Natural killer cell (primary cell): Measurements from ENCODE around the gene PCED1A. TPM values are rescaled to one million over a fixed set of nuclear protein-coding genes. Genes with fewer than 3 reads are reported as not detected.

Source experiments
- ATAC-seq, 3 donors: fragments of 150-1000 bp in 2 of 3; fragments of 200-7000 bp in 1 of 3; cut with Tn5 transposase; 1 replicate in 1 of 3; 2 replicates in 2 of 3; pipeline ENCODE4 v1.10.0; 2021; ENCODE audit warnings: mild to moderate bottlenecking in 2 of 3, moderate library complexity in 2 of 3
- DNase-seq, 2 donors: peaks; one replicate each; pipeline versions ENCODE4 v3.0.0 to v3.0.0-alpha.2; 2013 to 2021; ENCODE audit warnings: mixed read lengths in 1 of 2
- H3K27ac ChIP-seq: one replicate; pipeline ENCODE4 v1.5.1; 2013; ENCODE audit warnings: mild to moderate bottlenecking, low read length
- H3K27me3 ChIP-seq: one replicate; pipeline ENCODE4 v1.6.1; 2013; ENCODE audit warnings: low read length; ENCODE audit not compliant: control insufficient read depth, insufficient read depth
- H3K36me3 ChIP-seq: one replicate; pipeline ENCODE4 v1.6.1; 2013; ENCODE audit warnings: low read length; ENCODE audit not compliant: control insufficient read depth, insufficient read depth
- H3K4me1 ChIP-seq: one replicate; pipeline ENCODE4 v1.6.1; 2013; ENCODE audit warnings: low read length; ENCODE audit not compliant: control insufficient read depth, insufficient read depth
- H3K4me3 ChIP-seq: one replicate; pipeline ENCODE4 v1.5.1; 2013; ENCODE audit warnings: low read length
- H3K9me3 ChIP-seq: one replicate; pipeline ENCODE4 v1.6.1; 2013; ENCODE audit warnings: low read length; ENCODE audit not compliant: control insufficient read depth, insufficient read depth
- H3K27ac Mint-ChIP-seq, 2 donors: one replicate each; pipeline ENCODE4 v1.8.0; 2022; ENCODE audit warnings: mild to moderate bottlenecking in 2 of 2, mixed read lengths in 2 of 2, moderate library complexity in 1 of 2
- H3K27me3 Mint-ChIP-seq, 2 donors: one replicate each; pipeline ENCODE4 v1.8.0; 2022; ENCODE audit warnings: low read depth in 2 of 2, mixed read lengths in 2 of 2
- H3K36me3 Mint-ChIP-seq: one replicate; pipeline ENCODE4 v1.8.0; 2022; ENCODE audit warnings: mixed read lengths
- H3K4me1 Mint-ChIP-seq, 2 donors: one replicate each; pipeline ENCODE4 v1.8.0; 2022; ENCODE audit warnings: mixed read lengths in 2 of 2
- H3K4me3 Mint-ChIP-seq: one replicate; pipeline ENCODE4 v1.8.0; 2022; ENCODE audit warnings: mild to moderate bottlenecking, moderate library complexity, mixed read lengths
- H3K9me3 Mint-ChIP-seq, 2 donors: one replicate each; pipeline ENCODE4 v1.8.0; 2022; ENCODE audit warnings: mixed read lengths in 2 of 2
- CTCF ChIP-seq: fragments of 200-600 bp; IDR thresholded peaks from one replicate; pipeline ENCODE4 v1.8.0; 2022; ENCODE audit warnings: antibody characterized with exemption
- WGBS: methylation state at CpG from one replicate; pipeline ENCODE4 v1.1.7; 2013; ENCODE audit warnings: missing lambda C conversion rate; ENCODE audit not compliant: insufficient coverage; 5-methylcytosine and 5-hydroxymethylcytosine counted together
- intact Hi-C: fragments of 100-400 bp; cut with micrococcal nuclease; formaldehyde crosslinking; loops from one replicate; pipeline ENCODE4 v1.14.2; 2022
- total RNA-seq, 4 donors: library from RNA; stranded (reverse); fragments of 120-200 nt in 1 of 4; gene quantifications; one replicate each; pipeline versions ENCODE4 v1.2.3 to v1.2.4, GENCODE V29; 2013 to 2022

Gene PCED1A
- total RNA-seq, 3 donors from 2014 or later (not counting 1 experiment from before 2014, with no cell fraction given), result 70.3 to 76.5 (median 71.1) TPM

GRCh38 chr20:2795451-2795850, 45.0 kb downstream of the PCED1A start:
- H3K27ac ChIP-seq, result no peak overlapping the region
- no peak for ATAC-seq
- intact Hi-C loops, result no loop called here

GRCh38 chr20:2794866-2795447, 45.5 kb downstream of the PCED1A start:
- no peaks in the 10 kb centered on the region for H3K36me3 ChIP-seq
- H3K9me3 ChIP-seq, result no peaks in the 10 kb centered on the region
- WGBS, result 88% methylated on average over 11 of the region's 11 CpGs
- Mint-ChIP-seq H3K27ac (no peak overlapping the region), H3K27me3 (peaks cover 21 to 25% of the 10 kb centered on the region in 2 donors), H3K4me1 (peaks cover 11 to 12% of the 10 kb centered on the region in 2 donors), H3K9me3 (no peaks in the 10 kb centered on the region), H3K36me3 (no peaks in the 10 kb centered on the region), H3K4me3 (no peak overlapping the region)
- no peak for DNase-seq
- H3K4me1 ChIP-seq, result peaks cover 6% of the 10 kb centered on the region
- H3K4me3 ChIP-seq, result no peak overlapping the region
- no peak overlapping the region for H3K27ac ChIP-seq
- ATAC-seq, result no peak
- no peak for TF ChIP-seq CTCF
- intact Hi-C loops, result no loop called here
- H3K27me3 ChIP-seq, result peaks cover 10% of the 10 kb centered on the region

More at GRCh38 chr20:2795451-2795850, 45.0 kb downstream of the PCED1A start:
- Mint-ChIP-seq H3K4me3 (no peak overlapping the region), H3K36me3 (no peaks in the 10 kb centered on the region), H3K9me3 (no peaks in the 10 kb centered on the region), H3K4me1 (peaks cover 15% of the 10 kb centered on the region in 2 donors), H3K27me3 (peaks cover 24% of the 10 kb centered on the region in 2 donors), H3K27ac (no peak overlapping the region)
- no peaks in the 10 kb centered on the region for H3K9me3 ChIP-seq
- H3K27me3 ChIP-seq, result peaks cover 12% of the 10 kb centered on the region
- no peak for DNase-seq
- H3K4me1 ChIP-seq, result peaks cover 9% of the 10 kb centered on the region
- H3K36me3 ChIP-seq, result no peaks in the 10 kb centered on the region
- TF ChIP-seq CTCF, result no peak
- H3K4me3 ChIP-seq, result no peak overlapping the region
- 93% methylated on average over 24 of the region's 24 CpGs for WGBS

GRCh38 chr20:2794202-2794748, 46.2 kb downstream of the PCED1A start:
- DNase-seq, result no peak
- H3K27me3 Mint-ChIP-seq, result peaks cover 14 to 18% of the 10 kb centered on the region in 2 donors

More at GRCh38 chr20:2794202-2794748, 46.2 kb downstream of the PCED1A start:
- TF ChIP-seq CTCF, result no peak
- Histone ChIP-seq H3K4me3 (no peak overlapping the region), H3K36me3 (no peaks in the 10 kb centered on the region), H3K9me3 (no peaks in the 10 kb centered on the region), H3K27me3 (peaks cover 4% of the 10 kb centered on the region), H3K27ac (no peak overlapping the region), H3K4me1 (no peaks in the 10 kb centered on the region)
- intact Hi-C loops, result no loop called here
- Mint-ChIP-seq H3K27ac (no peak overlapping the region), H3K4me1 (peaks cover 4 to 5% of the 10 kb centered on the region in 2 donors), H3K36me3 (no peaks in the 10 kb centered on the region), H3K4me3 (no peak overlapping the region), H3K9me3 (no peaks in the 10 kb centered on the region)
- ATAC-seq, result no peak
- 91% methylated on average over 23 of the region's 23 CpGs for WGBS
